ENCODE measurements around the gene ABCB9.

DNA sequence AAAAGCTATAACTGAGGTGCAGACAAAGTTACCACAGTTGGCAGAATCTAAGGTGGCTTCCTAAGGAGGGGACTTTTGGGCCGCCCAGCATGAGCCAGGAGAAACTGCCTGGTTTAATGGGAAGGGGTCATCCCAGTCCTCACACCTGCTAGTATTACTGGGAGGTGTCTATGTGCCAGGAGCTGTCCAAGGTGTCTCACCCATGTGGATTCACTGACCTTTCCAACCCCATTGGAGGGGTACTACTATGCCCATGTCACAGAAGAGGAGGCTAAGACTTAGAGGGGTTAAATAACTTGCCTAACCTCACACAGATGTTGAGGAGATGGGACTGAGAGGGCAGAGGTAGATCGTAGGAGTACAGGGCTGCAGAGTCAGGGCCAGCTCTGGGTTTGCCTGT, 10.2 kb downstream of the ABCB9 start:
- TF ChIP-seq POLR2A (IDR thresholded peaks at IDR 0.05), result no peak
- TF ChIP-seq CTCF (IDR thresholded peaks at IDR 0.05), result no peak
